HG03439 (cell line): Measurements from ENCODE around the gene CHPF.
A peak's percentile ranks its signal among the peaks of the same experiment; 100 is the strongest.

Experiments
- ATAC-seq: cut with Tn5 transposase; IDR thresholded peaks from one replicate; pipeline ENCODE4 v1.9.1; 2021; ENCODE audit warnings: mild to moderate bottlenecking, moderate library complexity; ENCODE audit not compliant: unreplicated experiment

The CHPF gene

DNA sequence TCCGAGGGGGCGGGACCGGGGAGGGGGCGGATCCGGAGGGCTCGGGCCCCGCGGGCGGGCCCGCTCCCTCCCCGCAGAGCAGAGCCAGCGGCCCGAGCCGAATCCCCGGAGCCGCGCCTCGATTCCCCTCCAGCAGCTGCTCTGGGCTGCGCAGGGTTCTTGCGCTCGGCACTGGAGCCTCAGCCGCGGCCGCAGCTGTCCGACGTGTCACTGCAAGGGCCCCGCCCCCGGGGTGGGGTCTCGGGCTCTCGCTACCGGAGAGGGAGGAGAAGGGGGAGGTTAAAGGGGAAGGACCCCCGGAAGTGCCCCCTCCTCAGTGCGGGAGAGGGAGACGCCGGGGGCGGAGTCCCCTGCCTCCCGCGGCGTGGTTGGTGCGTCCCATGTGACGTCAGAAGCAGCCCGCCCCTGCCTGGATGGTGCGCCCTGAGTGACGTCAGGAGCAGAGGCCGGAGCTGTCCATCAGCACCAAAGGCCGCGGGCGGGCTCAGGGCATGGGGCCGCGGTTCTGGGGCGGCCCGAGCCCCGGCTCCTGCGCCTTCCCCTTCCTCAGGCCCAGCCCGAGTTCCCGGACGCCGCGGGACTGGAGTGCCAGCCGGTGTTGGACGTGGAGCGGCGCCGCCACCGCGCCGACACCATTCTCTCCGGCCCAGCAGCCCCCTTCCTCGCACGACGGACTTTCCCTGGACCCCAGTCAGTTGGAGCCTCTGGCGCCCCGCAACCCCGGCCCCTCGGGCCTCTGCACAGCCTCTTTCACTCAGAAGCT lies at the start of gene CHPF, which contains the start of gene TMEM198:
TSS of gene CHPF (minus strand) at position 214 of the 763 bp plus-strand sequence. CDS start 271 bp downstream, outside the sequence.
TSS of gene TMEM198 (plus strand) at position 433 of the 763 bp plus-strand sequence. CDS start 700 bp downstream, outside the sequence.
- peak; percentile 81 for ATAC-seq

DNA sequence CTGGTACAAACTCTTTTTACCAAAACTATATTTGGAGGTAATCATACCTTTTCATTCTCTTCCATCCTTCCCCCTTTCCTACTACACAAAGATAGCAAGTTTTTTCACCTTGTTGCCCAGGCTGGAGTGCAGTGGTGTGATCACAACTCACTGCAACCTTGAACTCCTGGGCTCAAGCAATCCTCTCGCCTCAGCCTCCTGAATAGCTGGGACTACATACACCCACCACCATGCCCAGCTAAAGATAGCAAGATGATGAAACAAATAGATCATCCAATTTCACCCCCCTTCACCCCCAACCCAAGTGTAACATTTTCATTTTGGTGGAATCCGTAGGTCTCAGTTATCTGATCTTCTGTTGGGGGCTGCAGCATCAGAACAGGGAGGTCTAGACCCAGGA lies 49.5 kb upstream of the CHPF start:
- no peak for ATAC-seq

- ATAC-seq: no peak
Measured at GRCh38 chr2:219592736-219593135, 49.1 kb upstream of the CHPF start.

DNA sequence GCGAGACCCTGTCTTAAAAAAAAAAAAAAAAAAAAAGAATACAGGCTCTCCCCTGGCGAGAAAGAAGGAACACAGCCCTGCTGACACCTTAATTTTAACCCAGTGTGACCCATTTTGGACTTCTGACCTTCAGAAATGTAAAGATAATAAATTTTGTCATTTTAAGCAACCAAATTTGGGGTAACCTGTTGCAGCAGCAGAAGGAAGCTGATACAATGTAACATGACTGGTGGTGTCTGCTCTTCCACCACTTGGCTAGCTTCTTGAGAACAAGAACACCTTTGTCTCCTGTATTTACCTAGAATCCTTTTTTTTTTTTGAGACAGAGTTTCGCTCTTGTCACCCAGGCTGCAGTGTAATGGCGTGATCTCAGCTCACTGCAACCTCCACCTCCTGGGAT lies 47.5 kb upstream of the CHPF start:
- no peak for ATAC-seq

DNA sequence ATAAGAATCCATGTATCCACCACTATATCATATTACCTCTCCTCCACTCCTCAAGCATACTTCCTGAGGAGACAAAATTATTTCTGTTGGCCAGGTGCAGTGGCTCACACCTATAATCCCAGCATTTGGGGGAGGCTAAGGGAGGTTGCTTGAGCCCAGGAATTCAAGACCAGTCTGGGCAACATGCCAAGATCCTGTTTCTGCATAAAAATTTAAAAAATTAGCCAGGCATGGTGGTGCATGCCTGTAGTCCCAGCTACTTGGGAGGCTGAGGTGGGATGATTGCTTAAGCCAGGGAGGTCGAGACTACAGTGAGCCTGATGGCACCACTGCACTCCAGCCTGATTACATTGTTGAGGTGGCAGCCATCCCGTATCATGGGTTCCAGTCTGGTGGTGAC lies 37.7 kb upstream of the CHPF start:
- no peak for ATAC-seq

GRCh38 chr2:219578811-219579613 lies 35.4 kb upstream of the CHPF start:
- no peak for ATAC-seq

- no peak for ATAC-seq
Measured at GRCh38 chr2:219576505-219577388, 33.1 kb upstream of the CHPF start.

GRCh38 chr2:219575566-219576504 lies 32.2 kb upstream of the CHPF start:
- no peak for ATAC-seq

DNA sequence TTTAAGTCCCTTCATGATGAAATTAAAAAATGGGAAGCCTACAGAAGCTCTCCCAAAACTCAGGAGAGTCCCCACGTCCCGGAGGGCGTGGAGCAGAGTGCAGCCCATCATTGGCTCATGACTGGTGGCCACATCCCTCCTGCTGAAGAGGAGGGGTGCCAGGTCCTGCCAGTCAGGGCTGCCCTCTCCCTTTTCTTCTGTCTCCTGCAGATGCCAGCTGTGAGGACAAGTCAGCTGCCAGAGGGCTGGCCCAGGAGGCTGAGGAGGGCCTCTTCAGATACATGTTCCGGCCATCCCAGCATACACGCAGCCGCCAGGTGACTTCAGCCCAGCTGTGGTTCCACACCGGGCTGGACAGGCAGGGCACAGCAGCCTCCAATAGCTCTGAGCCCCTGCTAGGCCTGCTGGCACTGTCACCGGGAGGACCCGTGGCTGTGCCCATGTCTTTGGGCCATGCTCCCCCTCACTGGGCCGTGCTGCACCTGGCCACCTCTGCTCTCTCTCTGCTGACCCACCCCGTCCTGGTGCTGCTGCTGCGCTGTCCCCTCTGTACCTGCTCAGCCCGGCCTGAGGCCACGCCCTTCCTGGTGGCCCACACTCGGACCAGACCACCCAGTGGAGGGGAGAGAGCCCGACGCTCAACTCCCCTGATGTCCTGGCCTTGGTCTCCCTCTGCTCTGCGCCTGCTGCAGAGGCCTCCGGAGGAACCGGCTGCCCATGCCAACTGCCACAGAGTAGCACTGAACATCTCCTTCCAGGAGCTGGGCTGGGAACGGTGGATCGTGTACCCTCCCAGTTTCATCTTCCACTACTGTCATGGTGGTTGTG lies 31.1 kb upstream of the CHPF start:
- ATAC-seq: no peak

- ATAC-seq: no peak
Measured at GRCh38 chr2:219573166-219573565, 29.6 kb upstream of the CHPF start.

- no peak for ATAC-seq
Measured at GRCh38 chr2:219572237-219573001, 28.8 kb upstream of the CHPF start, which contains the start of gene INHA. TSS of gene INHA (plus strand) at chr2:219572310. CDS start at chr2:219572375, 65 bp downstream.

DNA sequence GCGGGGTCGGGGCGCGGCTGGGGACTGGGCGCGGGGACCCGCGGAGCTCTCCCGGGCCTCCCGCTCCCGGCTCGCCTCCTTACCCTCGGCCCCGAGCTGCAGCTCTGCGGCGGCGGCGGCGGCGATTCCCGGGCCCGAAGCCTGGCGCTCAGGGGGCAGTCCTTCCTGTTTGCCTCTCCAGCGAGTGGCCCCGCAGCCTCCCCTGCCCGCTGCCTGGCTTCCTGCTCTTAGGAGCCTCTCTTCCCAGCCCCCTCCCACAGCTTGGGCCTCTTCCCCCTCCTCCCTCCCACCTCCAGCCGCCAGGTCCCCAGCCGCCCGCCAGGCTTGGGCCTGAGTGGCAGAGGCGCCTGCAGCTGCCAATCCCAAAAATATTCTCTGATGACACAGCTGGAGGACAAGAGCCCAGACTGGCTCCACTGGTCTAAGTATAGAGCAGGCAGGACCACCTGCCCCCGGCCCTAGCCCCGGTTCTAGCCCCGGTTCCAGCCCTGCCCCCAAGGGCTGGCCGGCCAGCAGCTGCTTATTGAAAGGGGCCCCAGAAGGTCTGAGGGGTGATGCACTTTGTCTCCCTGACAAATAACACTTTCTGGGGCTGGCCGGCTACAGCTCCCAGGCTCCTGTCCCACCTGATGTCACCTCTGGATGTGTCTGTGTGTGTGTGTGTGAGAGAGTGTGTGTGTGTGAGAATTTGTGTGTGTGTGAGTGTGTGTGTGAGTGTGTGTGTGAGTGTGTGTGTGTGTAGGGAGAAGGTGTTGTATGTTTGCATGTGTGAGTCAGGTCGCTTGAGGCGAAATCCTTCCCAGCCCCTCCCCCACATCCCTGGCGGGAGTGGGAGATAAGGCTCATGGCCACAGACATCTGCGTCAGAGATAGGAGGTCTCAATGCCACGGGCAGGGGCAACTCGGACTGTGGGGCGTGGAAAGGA lies 28.0 kb upstream of the CHPF start, which contains the start of gene OBSL1:
TSS of gene OBSL1 (minus strand) at position 229 of the 926 bp plus-strand sequence. CDS start 307 bp downstream, outside the sequence.
- no peak for ATAC-seq

- no peak for ATAC-seq
Measured at GRCh38 chr2:219570924-219571310, 27.3 kb upstream of the CHPF start.

DNA sequence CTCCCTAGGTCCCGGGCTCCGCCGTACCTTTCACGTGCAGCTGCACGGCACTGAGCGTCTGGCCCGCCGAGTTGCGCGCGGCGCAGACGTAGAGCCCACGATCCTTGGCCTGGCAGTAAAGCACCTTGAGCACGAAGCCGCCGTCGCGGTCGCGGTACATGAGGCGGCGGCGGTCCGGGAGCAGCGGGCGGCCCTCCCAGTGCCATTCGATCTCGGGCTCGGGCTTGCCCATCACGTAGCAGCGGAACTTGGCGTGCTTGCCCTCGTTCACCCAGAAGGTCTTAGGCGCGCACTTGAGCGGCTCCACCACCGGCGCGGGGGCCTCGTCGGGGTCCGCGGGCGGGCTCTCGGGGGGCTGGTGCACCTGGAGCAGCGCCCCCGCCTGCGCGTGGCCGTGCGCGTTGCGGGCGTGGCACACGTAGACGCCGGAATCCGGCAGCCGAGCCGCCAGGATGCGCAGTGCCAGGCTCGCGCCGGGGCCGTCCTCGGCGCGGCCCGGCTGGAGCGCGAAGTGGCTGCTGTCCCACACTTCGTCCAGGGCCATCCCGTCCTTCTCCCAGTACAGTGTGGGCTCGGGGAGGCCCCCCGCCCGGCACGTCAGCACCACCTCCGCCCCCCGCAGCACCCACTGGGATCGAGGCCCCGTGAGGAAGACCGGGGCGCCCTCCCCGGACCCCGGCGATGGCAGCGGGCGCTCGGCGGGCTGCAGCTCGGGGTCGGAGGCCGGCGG lies 26.8 kb upstream of the CHPF start:
- ATAC-seq: no peak

GRCh38 chr2:219569635-219570034 lies 26.0 kb upstream of the CHPF start:
- no peak for ATAC-seq

- ATAC-seq: no peak
Measured at GRCh38 chr2:219569041-219569440, 25.4 kb upstream of the CHPF start.
